ENCODE measurements around the gene GIGYF2.

GIGYF2 gene

GRCh38 chr2:232772531-232772930 is 75.4 kb downstream of the GIGYF2 start:
- CTCF ChIA-PET = interaction anchor here (1.2 to 1.6 kb wide), 4 partner anchors 9 to 281 kb away, joined by 3 to 4 read pairs (median 4); no protein-coding TSS in a partner anchor
- no peak for DNase-seq (ENCODE audit: low read depth, low spot score)
- TF ChIP-seq CTCF (IDR thresholded peaks at IDR 0.05; ENCODE audit: insufficient read depth, low read length, missing control alignments) = no peak
- POLR2A ChIA-PET = interaction anchor here (0.7 kb wide), 1 partner anchor 22 kb away, joined by 3 read pairs; no protein-coding TSS in a partner anchor
- no peak overlapping the region for H3K4me3 ChIP-seq (ENCODE audit: low read depth, low read length)

- ChIA-PET POLR2A (no interaction called here), CTCF (interaction anchor here (1.6 kb wide), 1 partner anchor 10 kb away, joined by 4 read pairs; no protein-coding TSS in a partner anchor)
- H3K4me3 ChIP-seq (ENCODE audit: low read depth, low read length) = no peak overlapping the region
- no peak for DNase-seq (ENCODE audit: low read depth, low spot score)
- TF ChIP-seq CTCF (IDR thresholded peaks at IDR 0.05; ENCODE audit: insufficient read depth, low read length, missing control alignments) = no peak
Measured at GRCh38 chr2:232773815-232774214, 76.7 kb downstream of the GIGYF2 start.

- TF ChIP-seq CTCF (IDR thresholded peaks at IDR 0.05; ENCODE audit: insufficient read depth, low read length, missing control alignments) = no peak
- no peak for DNase-seq (ENCODE audit: low read depth, low spot score)
- POLR2A ChIA-PET = no interaction called here
- CTCF ChIA-PET = interaction anchor here (0.8 to 1.5 kb wide), 3 partner anchors 16 to 277 kb away, joined by 3 to 4 read pairs (median 3); no protein-coding TSS in a partner anchor
- no peak within 1 kb of the TSS for H3K4me3 ChIP-seq (ENCODE audit: low read depth, low read length)
Measured at GRCh38 chr2:232776435-232776834, 79.3 kb downstream of the GIGYF2 start, which contains the start of gene KCNJ13. KCNJ13 (minus strand) TSS chr2:232776565; CDS start chr2:232771362, 5,203 bp downstream.

GRCh38 chr2:232777276-232777675 is 80.1 kb downstream of the GIGYF2 start:
- DNase-seq (ENCODE audit: low read depth, low spot score) = no peak
- CTCF ChIA-PET = interaction anchor here (1.5 kb wide), 1 partner anchor 17 kb away, joined by 4 read pairs; no protein-coding TSS in a partner anchor
- POLR2A ChIA-PET = no interaction called here
- no peak for TF ChIP-seq CTCF (IDR thresholded peaks at IDR 0.05; ENCODE audit: insufficient read depth, low read length, missing control alignments)
- no peak overlapping the region for H3K4me3 ChIP-seq (ENCODE audit: low read depth, low read length)

GRCh38 chr2:232779465-232779864 is 82.3 kb downstream of the GIGYF2 start:
- TF ChIP-seq CTCF (IDR thresholded peaks at IDR 0.05; ENCODE audit: insufficient read depth, low read length, missing control alignments) = no peak
- DNase-seq (ENCODE audit: low read depth, low spot score) = no peak
- no peak overlapping the region for H3K4me3 ChIP-seq (ENCODE audit: low read depth, low read length)
- ChIA-PET POLR2A (no interaction called here), CTCF (interaction anchor here (1.2 to 1.6 kb wide), 2 partner anchors 23 to 274 kb away, joined by 3 read pairs; no protein-coding TSS in a partner anchor)

GRCh38 chr2:232779934-232780333 is 82.8 kb downstream of the GIGYF2 start:
- no peak overlapping the region for H3K4me3 ChIP-seq (ENCODE audit: low read depth, low read length)
- CTCF ChIA-PET = interaction anchor here (1.2 to 1.6 kb wide), 2 partner anchors 23 to 274 kb away, joined by 3 read pairs; no protein-coding TSS in a partner anchor
- no peak for TF ChIP-seq CTCF (IDR thresholded peaks at IDR 0.05; ENCODE audit: insufficient read depth, low read length, missing control alignments)
- POLR2A ChIA-PET = no interaction called here
- DNase-seq (ENCODE audit: low read depth, low spot score) = no peak
